Stimulated activated CD8-positive, alpha-beta memory T cell treated with anti-CD3 and anti-CD28 coated beads, Interleukin-2, amount 100 ng/mL, for 1 hour (primary cell): ENCODE results near the gene KRTAP4-12.
"Not testable (repeated sequence)": the region's sequence is repeated elsewhere in the genome, so short reads cannot be mapped to it uniquely, and the experiment has no call there.

ENCODE experiments used
- DNase-seq, 2 donors: peaks; one replicate each; pipeline ENCODE4 v3.0.0-alpha.2; 2020; ENCODE audit warnings: low read depth in 2 of 2

KRTAP4-12 gene

DNA sequence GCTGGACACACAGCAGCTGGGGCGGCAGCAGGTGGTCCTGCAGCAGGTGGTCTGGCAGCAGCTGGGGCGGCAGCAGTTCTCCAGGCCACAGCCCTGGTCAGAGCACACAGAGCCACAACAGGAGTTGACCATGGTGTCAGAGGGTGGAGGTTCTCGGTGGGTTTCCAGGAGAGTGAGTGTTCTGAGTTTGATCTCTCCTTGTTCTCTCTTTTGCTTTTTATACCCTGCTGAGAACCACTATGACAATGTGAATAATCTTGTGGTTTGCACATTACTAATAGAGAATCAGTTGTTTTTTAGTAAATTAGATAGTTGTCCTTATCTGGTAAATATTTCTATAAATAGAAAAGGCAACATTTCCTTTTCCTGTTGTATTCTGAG, at the start of gene KRTAP4-12:
Gene KRTAP4-12 (minus strand): TSS at position 192 of the 381 bp plus-strand sequence. CDS start 60 bp downstream, at position 132.
- DNase-seq = not testable (repeated sequence)

DNA sequence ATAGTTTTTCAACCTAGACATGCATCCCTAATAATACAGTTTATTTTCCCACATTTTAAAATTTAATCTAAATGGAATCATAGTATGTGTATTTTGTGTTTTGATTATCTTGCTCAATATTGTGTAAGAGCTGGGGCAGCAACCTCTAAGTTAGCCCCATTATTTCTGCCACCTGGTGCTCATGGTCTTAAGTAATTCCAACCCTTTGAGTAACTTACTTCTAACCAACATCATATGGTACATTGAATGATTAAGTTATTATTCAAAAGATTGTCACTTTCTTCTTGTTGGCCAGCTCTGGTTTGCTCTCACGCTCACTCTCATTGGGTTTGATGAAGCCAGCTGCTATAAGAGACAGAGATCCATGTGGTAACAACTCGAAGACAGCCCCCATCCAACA, 47.9 kb upstream of the KRTAP4-12 start:
- DNase-seq = no peak

GRCh38 chr17:41168121-41168520, 44.1 kb upstream of the KRTAP4-12 start, which contains the start of gene KRTAP4-3:
TSS of gene KRTAP4-3 (minus strand) at chr17:41168221. CDS start at chr17:41168172, 49 bp downstream.
- DNase-seq = no peak

GRCh38 chr17:41167561-41167960, 43.6 kb upstream of the KRTAP4-12 start:
- no peak for DNase-seq

GRCh38 chr17:41163828-41164227, 39.8 kb upstream of the KRTAP4-12 start:
- DNase-seq = no peak

GRCh38 chr17:41160648-41161047, 36.7 kb upstream of the KRTAP4-12 start, which contains the start of gene KRTAP4-4:
TSS of gene KRTAP4-4 (minus strand) at chr17:41160748. CDS start at chr17:41160691, 57 bp downstream.
- DNase-seq = no peak

GRCh38 chr17:41160190-41160589, 36.2 kb upstream of the KRTAP4-12 start:
- DNase-seq = not testable (repeated sequence)

DNA sequence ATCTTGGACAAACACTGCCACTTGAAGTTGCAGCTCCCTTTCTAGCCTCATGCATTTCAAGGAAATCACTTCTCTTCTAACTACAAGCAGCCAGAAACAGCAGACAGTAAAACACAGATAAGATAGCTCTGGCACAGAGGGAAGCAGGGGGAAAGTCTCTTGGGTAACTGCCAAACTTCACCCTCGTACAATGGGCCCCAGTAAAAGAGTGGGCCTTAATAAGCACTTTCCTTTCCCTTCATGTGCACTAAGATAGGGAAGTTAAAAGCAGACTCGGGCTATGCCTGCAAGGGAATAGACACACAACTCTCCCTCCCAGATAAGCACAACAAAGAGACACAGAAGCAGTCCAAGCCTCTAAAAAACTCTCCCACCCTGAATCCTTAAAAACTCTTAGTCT, 29.9 kb upstream of the KRTAP4-12 start:
- no peak for DNase-seq

- DNase-seq = no peak
These were observed 27.5 kb upstream of the KRTAP4-12 start for GRCh38 chr17:41151525-41151924.

DNA sequence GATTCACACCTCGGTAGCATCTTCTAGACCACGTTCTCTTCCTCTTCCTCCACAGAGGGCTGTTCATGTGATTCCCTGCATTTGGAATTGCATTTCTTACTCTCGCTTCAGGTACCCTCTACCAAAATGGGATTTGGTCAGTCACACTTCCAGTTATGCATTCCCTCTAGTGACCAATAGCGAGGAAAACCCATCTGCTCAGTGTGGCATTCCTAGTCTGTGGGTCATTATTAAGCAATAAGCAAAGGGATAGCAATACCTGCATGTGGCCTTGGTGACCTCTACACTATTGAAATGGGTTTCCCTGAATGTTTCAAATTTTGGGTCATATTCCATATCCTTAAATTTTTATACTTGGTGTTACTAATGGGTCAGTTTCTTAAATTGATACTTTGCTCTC, 26.0 kb upstream of the KRTAP4-12 start:
- no peak for DNase-seq

DNA sequence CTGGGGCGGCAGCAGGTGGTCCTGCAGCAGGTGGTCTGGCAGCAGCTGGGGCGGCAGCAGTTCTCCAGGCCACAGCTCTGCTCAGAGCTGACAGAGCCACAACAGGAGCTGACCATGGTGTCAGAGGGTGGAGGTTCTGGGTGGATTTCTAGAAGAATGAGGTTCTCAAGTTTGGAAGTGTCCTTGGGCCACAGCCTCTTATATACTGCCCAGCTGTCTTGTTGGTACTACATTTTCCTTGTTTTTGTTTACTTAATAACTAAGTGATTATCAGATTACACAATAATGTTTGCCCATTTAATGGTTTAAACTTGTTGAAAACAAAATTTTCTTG, 25.6 kb upstream of the KRTAP4-12 start, which contains the start of gene KRTAP4-5:
Gene KRTAP4-5 (minus strand): TSS at position 174 of the 334 bp plus-strand sequence. CDS start 58 bp downstream, at position 116.
- no peak for DNase-seq

GRCh38 chr17:41148971-41149651, 25.1 kb upstream of the KRTAP4-12 start:
- not testable (repeated sequence) for DNase-seq

- no peak for DNase-seq
These were observed 23.7 kb upstream of the KRTAP4-12 start for GRCh38 chr17:41147531-41148204.

DNA sequence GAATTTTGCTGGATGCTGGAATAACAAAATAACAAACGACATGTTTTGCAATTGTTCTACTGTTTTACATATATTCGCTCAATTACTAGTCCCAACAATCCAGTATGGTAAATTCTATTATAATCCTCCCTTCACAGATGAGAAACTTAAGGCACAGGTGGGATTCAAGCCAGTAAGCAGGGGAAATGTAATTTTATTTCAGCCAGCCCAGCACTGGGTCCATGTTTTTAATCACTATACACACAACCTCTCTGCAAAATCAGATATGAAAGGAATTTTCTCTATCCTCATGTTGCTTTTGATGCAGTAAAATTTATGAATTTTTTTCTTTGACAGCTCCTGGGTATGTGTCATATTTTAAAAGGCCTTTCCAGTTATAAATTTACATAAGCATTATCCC, 21.3 kb upstream of the KRTAP4-12 start:
- no peak for DNase-seq

GRCh38 chr17:41144846-41145245, 20.9 kb upstream of the KRTAP4-12 start:
- no peak for DNase-seq

GRCh38 chr17:41141361-41141760, 17.4 kb upstream of the KRTAP4-12 start:
- DNase-seq = no peak

GRCh38 chr17:41140360-41141131, 16.6 kb upstream of the KRTAP4-12 start, which contains the start of gene KRTAP4-6:
TSS of gene KRTAP4-6 (minus strand) at chr17:41140544. CDS start at chr17:41140487, 57 bp downstream.
- no peak for DNase-seq

DNA sequence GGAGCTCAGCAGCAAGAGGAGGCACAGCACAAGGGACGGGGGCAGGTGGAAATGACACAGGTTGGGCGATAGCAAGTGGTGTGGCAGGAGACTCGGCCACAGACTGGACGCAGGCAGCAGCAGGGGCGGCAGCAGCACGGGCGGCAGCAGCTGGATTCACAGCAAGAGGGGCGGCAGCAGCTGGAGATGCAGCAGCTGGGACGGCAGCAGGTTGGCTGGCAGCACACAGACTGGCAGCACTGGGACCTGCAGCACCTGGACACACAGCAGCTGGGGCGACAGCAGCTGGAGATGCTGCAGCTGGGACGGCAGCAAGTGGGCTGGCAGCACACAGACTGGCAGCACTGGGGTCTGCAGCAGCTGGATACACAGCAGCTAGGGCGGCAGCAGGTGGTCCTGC, 15.9 kb upstream of the KRTAP4-12 start:
- DNase-seq = not testable (repeated sequence)

DNA sequence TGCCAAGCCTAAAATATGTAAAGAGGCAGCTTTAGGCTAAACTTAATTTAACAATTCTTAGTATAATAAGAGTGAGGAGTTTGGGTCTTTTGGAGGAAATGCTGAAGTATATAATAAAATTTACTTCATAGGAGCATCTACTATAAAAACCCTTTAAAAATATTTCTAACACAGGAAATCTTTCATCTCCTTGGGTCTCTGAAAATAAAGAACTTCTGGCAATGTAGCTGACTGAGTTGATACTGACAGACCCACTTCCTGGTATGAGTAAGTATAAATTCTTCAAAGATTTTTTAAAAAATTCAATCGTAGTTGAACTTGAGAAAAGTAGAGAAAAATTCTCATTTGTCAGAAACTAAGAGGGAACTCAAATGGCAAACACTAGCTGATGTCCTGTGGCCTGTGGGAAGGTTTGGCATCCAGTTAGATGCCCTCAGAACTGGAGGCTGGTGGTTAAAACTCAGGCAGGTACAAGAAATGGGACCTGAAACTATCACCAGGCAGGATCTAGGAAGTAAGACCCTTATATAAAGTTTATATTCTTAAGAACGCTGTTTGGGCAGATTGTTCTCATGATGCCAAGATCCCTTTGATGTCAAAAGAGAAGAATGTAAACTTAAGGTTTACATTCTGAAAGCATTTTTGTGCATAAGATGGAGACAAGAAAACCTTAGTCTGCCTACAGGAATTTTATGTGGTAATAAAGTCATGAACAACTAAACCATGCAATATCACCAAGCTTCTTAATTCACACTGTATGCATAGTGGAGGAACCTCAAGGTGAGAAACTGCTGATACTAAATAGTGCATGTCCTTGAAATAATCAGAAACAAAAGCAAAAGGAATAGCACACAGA, 10.1 kb upstream of the KRTAP4-12 start:
- no peak for DNase-seq

DNA sequence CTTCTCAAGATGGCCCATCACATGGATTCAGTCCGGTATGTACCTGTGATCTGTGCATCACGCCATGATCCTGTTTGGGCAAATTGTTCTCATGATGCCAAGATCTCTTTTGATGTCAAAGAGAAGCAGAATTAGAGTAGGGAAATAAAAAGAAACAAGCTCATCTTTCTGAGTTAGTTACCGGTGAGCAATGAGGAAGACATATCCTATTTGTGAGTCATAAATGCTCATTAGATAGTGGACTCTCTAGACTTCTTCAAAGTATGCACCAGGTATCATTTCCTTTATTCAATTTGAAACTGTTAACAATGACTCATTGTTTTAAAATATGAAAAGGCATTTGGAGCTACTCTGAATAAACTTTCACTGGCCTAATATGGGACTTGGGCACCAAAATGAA, 8.0 kb upstream of the KRTAP4-12 start:
- no peak for DNase-seq

- no peak for DNase-seq
These were observed 3.4 kb upstream of the KRTAP4-12 start for GRCh38 chr17:41127371-41127770.
